Lower lobe of right lung (tissue), 2 donors: ENCODE data around the gene PTGES3L. TPM values are rescaled to one million over a fixed set of nuclear protein-coding genes. Genes with fewer than 3 reads are reported as not detected.
"Not testable (repeated sequence)": the region's sequence is repeated elsewhere in the genome, so short reads cannot be mapped to it uniquely, and the experiment has no call there.

Source experiments
- ATAC-seq, 2 donors: fragments of 200-7000 bp; cut with Tn5 transposase; one replicate each; pipeline ENCODE4 v1.9.1; 2020 to 2022; ENCODE audit warnings: mild to moderate bottlenecking in 2 of 2, moderate library complexity in 2 of 2
- DNase-seq: peaks from one replicate; pipeline ENCODE4 v3.0.0-alpha.2; 2020
- H3K27ac ChIP-seq: fragments of 200-600 bp; one replicate; pipeline ENCODE4 v1.8.0; 2022
- H3K27me3 ChIP-seq: fragments of 200-600 bp; one replicate; pipeline ENCODE4 v1.8.0; 2022; ENCODE audit warnings: low read depth
- H3K36me3 ChIP-seq: fragments of 200-600 bp; one replicate; pipeline ENCODE4 v1.8.0; 2022; ENCODE audit warnings: mild to moderate bottlenecking
- H3K4me1 ChIP-seq: fragments of 200-600 bp; one replicate; pipeline ENCODE4 v1.8.0; 2022
- H3K4me3 ChIP-seq: fragments of 200-600 bp; one replicate; pipeline ENCODE4 v1.8.0; 2022; ENCODE audit warnings: mild to moderate bottlenecking
- H3K9me3 ChIP-seq: fragments of 200-600 bp; one replicate; pipeline ENCODE4 v1.8.0; 2022
- intact Hi-C: fragments of 100-400 bp; cut with DNase I; formaldehyde crosslinking; loops from one replicate; pipeline ENCODE4 v1.11.0; 2022
- total RNA-seq: library from RNA; stranded (reverse); fragmentation: NEBNext Ultra II Directional; extraction: Animal tissue kit (Norgen Biotek cat#: 25700); gene quantifications from one replicate; pipeline ENCODE4 v1.2.1, GENCODE V29; 2021
- TF ChIP-seq, protein P1 (sequence below): fragments of 200-600 bp; IDR thresholded peaks from one replicate; pipeline ENCODE4 v1.8.0; 2022; ENCODE audit warnings: antibody characterized with exemption, mild to moderate bottlenecking
- donor health status: DM: no; HTN: yes; CAD: no; lungs with severe emphysema.

PTGES3L gene
- total RNA-seq, 1 donor from 2014 or later = 0.27 TPM

DNA sequence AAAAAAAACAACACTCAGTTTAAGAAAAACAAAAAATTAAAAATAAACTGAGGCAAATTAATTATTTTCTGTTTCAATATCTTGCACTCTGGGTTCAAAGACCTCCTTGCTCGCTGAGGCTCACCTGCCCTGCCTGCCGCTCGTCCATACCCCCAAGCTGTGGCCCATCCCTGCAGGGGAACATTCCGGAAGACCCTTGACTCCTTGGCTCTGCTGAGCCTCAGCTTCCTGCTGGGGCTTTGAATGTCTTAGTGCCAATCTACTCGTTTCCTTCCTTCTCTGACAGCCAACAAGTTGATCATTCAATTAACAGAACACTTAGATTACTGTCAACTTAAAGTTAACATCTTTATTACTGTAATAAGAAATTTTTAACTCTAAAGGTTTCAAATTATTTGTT, 55.0 kb downstream of the PTGES3L start:
- intact Hi-C loops = no loop called here
- TF ChIP-seq, protein P1, sequence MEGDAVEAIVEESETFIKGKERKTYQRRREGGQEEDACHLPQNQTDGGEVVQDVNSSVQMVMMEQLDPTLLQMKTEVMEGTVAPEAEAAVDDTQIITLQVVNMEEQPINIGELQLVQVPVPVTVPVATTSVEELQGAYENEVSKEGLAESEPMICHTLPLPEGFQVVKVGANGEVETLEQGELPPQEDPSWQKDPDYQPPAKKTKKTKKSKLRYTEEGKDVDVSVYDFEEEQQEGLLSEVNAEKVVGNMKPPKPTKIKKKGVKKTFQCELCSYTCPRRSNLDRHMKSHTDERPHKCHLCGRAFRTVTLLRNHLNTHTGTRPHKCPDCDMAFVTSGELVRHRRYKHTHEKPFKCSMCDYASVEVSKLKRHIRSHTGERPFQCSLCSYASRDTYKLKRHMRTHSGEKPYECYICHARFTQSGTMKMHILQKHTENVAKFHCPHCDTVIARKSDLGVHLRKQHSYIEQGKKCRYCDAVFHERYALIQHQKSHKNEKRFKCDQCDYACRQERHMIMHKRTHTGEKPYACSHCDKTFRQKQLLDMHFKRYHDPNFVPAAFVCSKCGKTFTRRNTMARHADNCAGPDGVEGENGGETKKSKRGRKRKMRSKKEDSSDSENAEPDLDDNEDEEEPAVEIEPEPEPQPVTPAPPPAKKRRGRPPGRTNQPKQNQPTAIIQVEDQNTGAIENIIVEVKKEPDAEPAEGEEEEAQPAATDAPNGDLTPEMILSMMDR = no peak
- H3K4me1 ChIP-seq = peaks cover 65% of the 10 kb centered on the region
- DNase-seq (no peak), ATAC-seq (no peak)
- H3K27me3 ChIP-seq = no peaks in the 10 kb centered on the region
- no peak overlapping the region for H3K27ac ChIP-seq
- no peaks in the 10 kb centered on the region for H3K36me3 ChIP-seq
- no peak overlapping the region for H3K4me3 ChIP-seq
- no peaks in the 10 kb centered on the region for H3K9me3 ChIP-seq

DNA sequence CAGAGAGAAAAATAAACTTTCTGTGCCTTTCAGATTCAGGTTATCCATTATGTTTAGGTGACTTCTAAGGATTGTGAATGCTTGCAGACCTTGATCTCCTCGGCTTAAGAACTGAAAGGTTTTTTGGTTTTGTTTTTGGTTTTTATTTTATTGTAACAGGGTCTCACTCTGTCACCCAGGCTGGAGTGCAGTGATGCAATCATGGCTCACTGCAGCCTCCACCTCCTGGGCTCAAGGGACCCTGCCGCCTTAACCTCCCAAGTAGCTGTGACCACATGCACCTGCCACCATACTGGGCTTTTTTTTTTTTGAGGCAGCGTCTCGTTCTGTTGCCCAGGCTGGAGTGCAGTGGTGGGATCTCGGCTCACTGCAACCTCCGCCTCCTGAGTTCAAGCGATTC, 56.4 kb downstream of the PTGES3L start:
- H3K27ac ChIP-seq, H3K9me3 ChIP-seq, ATAC-seq, H3K4me3 ChIP-seq, H3K36me3 ChIP-seq, intact Hi-C loops, DNase-seq, H3K27me3 ChIP-seq: not testable (repeated sequence)
- peaks cover 70% of the 10 kb centered on the region for H3K4me1 ChIP-seq

DNA sequence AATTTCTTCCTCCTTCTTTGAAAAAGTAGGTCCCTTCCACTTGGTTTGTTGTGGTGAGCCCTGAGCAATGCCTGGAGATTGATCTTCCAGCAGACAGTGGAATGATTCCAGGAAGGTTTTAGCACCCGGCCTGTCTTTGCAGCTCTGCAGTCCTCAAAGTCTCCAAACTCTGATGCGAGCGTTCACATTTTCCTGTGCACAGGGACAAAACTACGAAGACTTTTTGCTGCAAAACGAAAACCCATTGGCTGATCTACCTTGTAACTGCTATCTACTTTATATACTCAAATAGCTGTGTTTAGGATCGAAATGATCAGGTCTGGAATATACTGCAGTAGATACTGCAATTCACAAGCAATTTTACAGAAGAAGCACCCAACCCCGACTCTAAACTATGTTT, 57.6 kb downstream of the PTGES3L start:
- ATAC-seq (peak in 1 of 2 donors; percentile 33), DNase-seq (no peak)

DNA sequence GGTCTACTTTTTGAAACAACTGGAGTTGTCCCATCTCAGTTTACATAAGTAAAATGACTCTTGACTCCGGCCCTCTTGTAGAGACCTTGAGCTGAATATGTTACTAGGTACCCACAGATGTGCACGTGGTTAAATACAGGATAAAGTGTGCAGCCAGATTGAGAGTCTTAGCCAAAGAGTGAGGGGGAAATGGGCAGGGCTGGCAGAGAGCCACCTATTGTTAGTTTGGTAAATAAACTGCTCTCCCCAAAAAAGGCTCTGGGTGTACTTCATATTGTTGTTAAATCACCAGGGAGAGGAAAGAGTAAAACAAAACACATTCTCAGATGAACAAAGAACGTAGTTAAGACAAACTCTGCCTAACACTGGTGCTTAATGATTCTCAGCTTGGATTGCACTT, 59.0 kb downstream of the PTGES3L start:
- DNase-seq (peak; percentile 50), ATAC-seq (peak; percentile 82)
- no peaks in the 10 kb centered on the region for H3K27me3 ChIP-seq
- no peak overlapping the region for H3K4me3 ChIP-seq
- no peaks in the 10 kb centered on the region for H3K36me3 ChIP-seq
- H3K9me3 ChIP-seq = no peaks in the 10 kb centered on the region
- peaks cover 78% of the 10 kb centered on the region for H3K4me1 ChIP-seq
- intact Hi-C loops = no loop called here
- TF ChIP-seq, protein P1 = no peak
- peak overlapping the region; percentile 74 for H3K27ac ChIP-seq

More for the DNA sequence above, 57.6 kb downstream of the PTGES3L start:
- Histone ChIP-seq H3K4me3 (no peak overlapping the region), H3K27me3 (no peaks in the 10 kb centered on the region), H3K36me3 (no peaks in the 10 kb centered on the region), H3K27ac (peak overlapping the region; percentile 27), H3K9me3 (no peaks in the 10 kb centered on the region), H3K4me1 (peaks cover 76% of the 10 kb centered on the region)
- intact Hi-C loops = no loop called here
- TF ChIP-seq, protein P1 = no peak

DNA sequence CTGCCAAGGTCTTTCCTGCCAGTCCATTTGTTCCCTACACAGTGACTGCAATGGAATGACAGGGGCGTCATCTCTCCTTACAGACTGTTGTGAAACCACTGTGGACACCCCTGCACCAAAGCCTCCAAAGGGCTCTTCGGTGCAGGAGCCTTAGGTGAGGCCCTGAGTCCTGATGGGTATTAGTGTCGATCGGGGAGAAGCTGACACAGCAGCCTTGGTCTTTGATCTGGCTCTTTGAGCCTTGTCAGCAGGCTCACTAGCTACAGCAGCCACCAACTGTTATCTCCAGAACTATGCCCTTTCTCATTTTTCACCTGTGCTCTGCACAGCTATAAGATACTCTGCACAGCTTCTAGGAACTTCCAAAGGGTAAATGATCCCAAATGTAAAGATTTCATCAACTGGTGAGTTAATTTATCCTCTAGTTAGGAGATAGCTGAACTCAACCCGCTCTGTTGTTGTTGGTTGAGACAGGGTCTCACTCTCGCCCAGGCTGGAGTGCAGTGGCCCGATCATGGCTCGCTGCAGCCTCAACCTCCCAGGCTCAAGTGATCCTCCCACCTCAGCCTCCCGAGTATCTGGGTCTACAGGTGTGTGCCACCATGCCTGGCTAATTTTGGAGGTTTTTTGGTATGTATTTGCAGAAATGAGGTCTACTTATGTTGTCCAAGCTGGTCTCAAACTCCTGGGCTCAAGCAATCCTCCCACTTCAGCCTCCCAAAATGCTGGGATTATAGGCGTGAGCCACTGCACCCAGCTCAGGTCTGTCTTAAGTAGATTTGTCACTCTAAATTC, 59.6 kb downstream of the PTGES3L start:
- intact Hi-C loops = no loop called here
- TF ChIP-seq, protein P1 = no peak
- H3K27ac ChIP-seq = peak overlapping the region; percentile 74
- no peaks in the 10 kb centered on the region for H3K9me3 ChIP-seq
- no peak overlapping the region for H3K4me3 ChIP-seq
- DNase-seq = no peak
- no peak for ATAC-seq
- no peaks in the 10 kb centered on the region for H3K27me3 ChIP-seq
- peaks cover 72% of the 10 kb centered on the region for H3K4me1 ChIP-seq
- no peaks in the 10 kb centered on the region for H3K36me3 ChIP-seq

DNA sequence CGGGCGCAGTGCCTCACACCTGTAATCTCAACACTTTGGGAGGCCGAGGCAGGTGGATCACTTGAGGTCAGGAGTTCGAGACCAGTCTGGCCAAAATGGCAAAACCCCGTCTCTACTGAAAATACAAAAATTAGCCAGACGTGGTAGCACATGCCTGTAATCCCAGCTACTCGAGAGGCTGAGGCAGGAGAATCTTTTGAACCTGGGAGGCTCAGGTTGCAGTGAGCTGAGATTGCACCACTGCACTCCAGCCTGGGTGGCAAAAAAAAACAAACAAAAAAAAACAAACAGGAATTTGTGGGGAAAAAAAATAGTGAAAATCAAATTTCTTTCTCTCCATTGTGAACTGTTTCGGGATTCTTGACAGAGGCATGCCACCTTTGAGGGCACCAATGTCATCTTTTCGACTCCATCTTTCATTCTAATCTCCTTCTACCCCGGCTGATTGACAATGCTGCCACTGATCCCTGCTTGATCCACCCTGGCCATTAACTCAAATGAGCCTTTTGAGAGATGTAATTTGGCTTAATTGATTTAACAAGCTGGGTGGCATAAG, 60.3 kb downstream of the PTGES3L start:
- H3K4me3 ChIP-seq, ATAC-seq, H3K36me3 ChIP-seq, intact Hi-C loops, H3K27me3 ChIP-seq, DNase-seq, H3K9me3 ChIP-seq: not testable (repeated sequence)
- H3K4me1 ChIP-seq = peaks cover 66% of the 10 kb centered on the region
- peak overlapping the region; percentile 50 for H3K27ac ChIP-seq
